GM12891 (cell line): Measurements from ENCODE around the gene CXCR2.

Experiments used
- PAX5 ChIP-seq: IDR thresholded peaks from 2 replicates; pipeline ENCODE4 v1.6.1; 2011; ENCODE audit warnings: low read length, moderate library complexity, mild to moderate bottlenecking; ENCODE audit not compliant: insufficient read depth, severe bottlenecking
- POLR2A ChIP-seq: IDR thresholded peaks from 2 replicates; pipeline ENCODE4 v1.6.1; 2011; ENCODE audit warnings: low read depth, low read length, control low read depth
- POLR2AphosphoS5 ChIP-seq: IDR thresholded peaks from 2 replicates; pipeline ENCODE4 v1.6.1; 2011; ENCODE audit warnings: low read depth, low read length, control low read depth
- SPI1 ChIP-seq: IDR thresholded peaks from 2 replicates; pipeline ENCODE4 v1.6.1; 2011; ENCODE audit warnings: low read depth, low read length, control low read depth
- TAF1 ChIP-seq: IDR thresholded peaks from 2 replicates; pipeline ENCODE4 v1.6.1; 2011; ENCODE audit warnings: low read depth, low read length, control low read depth

- TF ChIP-seq SPI1: no peak
- no peak for TF ChIP-seq POLR2AphosphoS5
- TF ChIP-seq POLR2A: no peak
- no peak for TF ChIP-seq PAX5
- TF ChIP-seq TAF1: no peak
These were observed 60.5 kb downstream of the CXCR2 start for GRCh38 chr2:218186355-218186766.
